Lower lobe of right lung (tissue), 2 donors: ENCODE measurements around the gene SNAP25. TPM values are rescaled to one million over a fixed set of nuclear protein-coding genes. Genes with fewer than 3 reads are reported as not detected.

Source experiments
- ATAC-seq, 2 donors: fragments of 200-7000 bp; cut with Tn5 transposase; one replicate each; pipeline ENCODE4 v1.9.1; 2020 to 2022; ENCODE audit warnings: mild to moderate bottlenecking in 2 of 2, moderate library complexity in 2 of 2
- DNase-seq: peaks from one replicate; pipeline ENCODE4 v3.0.0-alpha.2; 2020
- H3K27ac ChIP-seq: fragments of 200-600 bp; one replicate; pipeline ENCODE4 v1.8.0; 2022
- H3K27me3 ChIP-seq: fragments of 200-600 bp; one replicate; pipeline ENCODE4 v1.8.0; 2022; ENCODE audit warnings: low read depth
- H3K36me3 ChIP-seq: fragments of 200-600 bp; one replicate; pipeline ENCODE4 v1.8.0; 2022; ENCODE audit warnings: mild to moderate bottlenecking
- H3K4me1 ChIP-seq: fragments of 200-600 bp; one replicate; pipeline ENCODE4 v1.8.0; 2022
- H3K4me3 ChIP-seq: fragments of 200-600 bp; one replicate; pipeline ENCODE4 v1.8.0; 2022; ENCODE audit warnings: mild to moderate bottlenecking
- H3K9me3 ChIP-seq: fragments of 200-600 bp; one replicate; pipeline ENCODE4 v1.8.0; 2022
- CTCF ChIP-seq: fragments of 200-600 bp; IDR thresholded peaks from one replicate; pipeline ENCODE4 v1.8.0; 2022; ENCODE audit warnings: antibody characterized with exemption, mild to moderate bottlenecking
- intact Hi-C: fragments of 100-400 bp; cut with DNase I; formaldehyde crosslinking; loops from one replicate; pipeline ENCODE4 v1.11.0; 2022
- total RNA-seq: library from RNA; stranded (reverse); fragmentation: NEBNext Ultra II Directional; extraction: Animal tissue kit (Norgen Biotek cat#: 25700); gene quantifications from one replicate; pipeline ENCODE4 v1.2.1, GENCODE V29; 2021
- donor health status: DM: no; HTN: yes; CAD: no; lungs with severe emphysema.

Gene SNAP25
- total RNA-seq, 1 donor from 2014 or later, result 0.65 TPM

DNA sequence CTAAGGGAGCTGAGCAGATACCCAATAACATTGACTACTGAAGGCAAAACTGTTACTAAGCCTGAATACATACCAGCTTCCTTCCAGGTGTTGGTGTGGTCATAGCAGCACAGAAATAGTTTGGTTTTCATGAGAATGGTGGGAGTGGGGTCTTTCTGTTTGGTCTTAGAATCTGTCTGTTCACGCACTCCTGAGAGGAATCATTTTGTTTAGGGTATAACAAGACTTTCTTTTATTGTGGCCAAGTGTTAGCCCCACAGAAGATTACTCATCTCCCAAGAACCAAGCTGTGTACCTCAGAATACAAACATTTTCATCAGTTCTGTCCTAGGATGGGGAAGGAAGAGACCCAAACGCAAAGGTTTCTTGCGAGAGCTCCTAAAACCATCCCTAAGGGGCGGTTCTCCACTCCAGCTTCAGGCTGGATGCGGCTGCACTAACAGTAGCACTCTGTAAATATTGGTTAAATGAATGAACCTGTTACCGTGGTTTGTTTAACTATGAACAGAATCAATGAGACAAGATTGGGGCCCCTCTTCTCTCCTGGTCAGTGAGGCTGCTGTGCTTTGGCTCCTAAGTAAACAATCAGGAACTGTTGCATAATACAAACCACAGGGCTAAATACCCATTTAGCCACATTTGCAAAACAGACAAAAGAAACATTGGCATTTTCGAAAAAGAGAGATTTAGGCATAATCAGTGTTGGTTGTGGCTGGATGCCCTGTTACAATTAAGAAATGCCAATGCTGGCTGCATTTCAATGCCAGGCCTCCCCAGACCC, 44.9 kb downstream of the SNAP25 start:
- no peak overlapping the region for H3K4me3 ChIP-seq
- no peaks in the 10 kb centered on the region for H3K4me1 ChIP-seq
- intact Hi-C loops, result no loop called here
- H3K27me3 ChIP-seq, result no peaks in the 10 kb centered on the region
- no peak overlapping the region for H3K27ac ChIP-seq
- TF ChIP-seq CTCF, result no peak
- no peaks in the 10 kb centered on the region for H3K9me3 ChIP-seq
- DNase-seq (no peak), ATAC-seq (no peak)
- no peaks in the 10 kb centered on the region for H3K36me3 ChIP-seq

GRCh38 chr20:10264166-10264558, 45.5 kb downstream of the SNAP25 start:
- Histone ChIP-seq H3K9me3 (no peaks in the 10 kb centered on the region), H3K4me3 (no peak overlapping the region), H3K27ac (no peak overlapping the region), H3K4me1 (no peaks in the 10 kb centered on the region), H3K36me3 (no peaks in the 10 kb centered on the region), H3K27me3 (no peaks in the 10 kb centered on the region)
- ATAC-seq (no peak), DNase-seq (no peak)
- intact Hi-C loops, result no loop called here
- TF ChIP-seq CTCF, result no peak

DNA sequence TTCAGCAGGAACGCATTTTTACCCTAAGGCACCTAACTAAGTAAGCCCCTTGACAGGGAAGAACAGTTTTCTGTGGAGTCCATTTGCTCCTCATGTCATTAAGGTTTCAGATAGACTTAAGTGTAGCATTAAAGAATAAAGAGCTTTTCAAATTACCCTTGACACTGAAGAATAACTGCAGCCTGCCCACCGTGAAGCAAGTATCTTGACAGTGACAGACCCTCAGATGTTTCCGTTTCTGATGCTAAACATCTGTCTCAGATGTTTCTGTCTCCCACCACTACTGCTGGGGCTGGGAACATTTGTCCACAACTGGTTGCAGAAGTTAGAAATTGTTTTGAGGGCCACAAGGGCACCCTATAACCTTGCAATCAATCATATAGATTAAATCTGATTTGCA, 50.0 kb downstream of the SNAP25 start:
- ATAC-seq (no peak), DNase-seq (no peak)
- Histone ChIP-seq H3K36me3 (no peaks in the 10 kb centered on the region), H3K27ac (no peak overlapping the region), H3K4me3 (no peak overlapping the region), H3K4me1 (no peaks in the 10 kb centered on the region), H3K27me3 (no peaks in the 10 kb centered on the region), H3K9me3 (no peaks in the 10 kb centered on the region)
- TF ChIP-seq CTCF, result no peak
- intact Hi-C loops, result no loop called here

DNA sequence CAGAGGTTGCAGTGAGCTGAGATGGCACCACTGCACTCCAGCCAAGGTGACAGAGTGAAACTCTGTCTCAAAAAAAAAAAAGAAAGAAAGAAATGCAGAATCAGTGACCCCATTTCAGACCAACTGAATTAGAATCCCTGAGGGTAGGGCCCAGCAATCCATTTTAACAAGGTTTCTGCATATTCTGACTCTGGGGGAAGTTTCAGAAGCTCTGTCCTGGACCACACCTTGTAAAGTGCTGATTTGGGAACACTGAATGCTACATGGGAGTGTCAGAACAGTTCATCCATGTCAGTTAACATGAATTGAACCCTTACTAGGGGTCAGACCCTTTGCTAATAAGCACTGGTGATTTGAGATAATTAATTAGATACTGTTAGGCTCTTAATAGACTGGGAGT, 52.0 kb downstream of the SNAP25 start:
- no peak for TF ChIP-seq CTCF
- Histone ChIP-seq H3K27ac (no peak overlapping the region), H3K4me1 (no peaks in the 10 kb centered on the region), H3K4me3 (no peak overlapping the region), H3K27me3 (no peaks in the 10 kb centered on the region), H3K9me3 (no peaks in the 10 kb centered on the region), H3K36me3 (no peaks in the 10 kb centered on the region)
- DNase-seq, result no peak
- intact Hi-C loops, result no loop called here
- ATAC-seq, result no peak

DNA sequence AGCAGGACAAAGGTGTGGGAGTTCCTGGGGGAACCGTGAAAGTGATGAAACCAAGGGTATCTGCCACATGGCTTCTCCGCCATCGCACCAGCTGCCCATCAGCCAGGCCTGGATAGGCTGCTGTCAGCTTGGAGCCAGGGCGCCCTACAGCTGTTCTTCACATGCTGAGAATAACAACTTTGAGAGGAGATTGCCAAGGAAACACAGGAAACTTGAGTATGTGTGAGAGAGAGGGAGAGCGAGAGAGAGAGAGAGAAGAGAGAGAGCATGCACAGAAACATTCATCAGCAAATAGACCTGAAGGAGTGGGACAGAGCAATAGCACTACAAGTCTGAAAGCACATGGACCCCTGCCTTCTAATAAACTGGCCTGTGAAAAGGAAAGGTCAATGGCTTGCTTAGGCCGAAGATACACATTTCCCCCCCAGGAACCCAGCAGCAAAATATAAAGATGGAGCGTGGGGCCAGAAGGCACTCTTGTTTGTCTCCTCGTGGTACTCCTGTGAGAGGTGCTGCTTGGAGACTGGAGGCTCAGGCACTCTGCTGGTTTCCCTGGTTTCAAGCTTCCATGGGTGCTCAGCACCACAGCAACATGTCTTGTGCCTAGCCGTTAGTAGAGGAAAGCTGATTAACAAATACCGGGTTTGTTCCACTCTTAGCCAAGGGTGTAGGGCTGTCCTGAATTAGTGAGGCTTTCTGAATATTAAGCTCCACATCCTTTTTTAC, 53.0 kb downstream of the SNAP25 start:
- intact Hi-C loops, result no loop called here
- Histone ChIP-seq H3K4me3 (no peak overlapping the region), H3K4me1 (no peaks in the 10 kb centered on the region), H3K27ac (no peak overlapping the region), H3K27me3 (no peaks in the 10 kb centered on the region), H3K36me3 (no peaks in the 10 kb centered on the region), H3K9me3 (no peaks in the 10 kb centered on the region)
- no peak for ATAC-seq
- no peak for DNase-seq
- TF ChIP-seq CTCF, result no peak
